Gastrocnemius medialis (tissue), 4 donors: ENCODE measurements around the gene CCDC91. TPM values are rescaled to one million over a fixed set of nuclear protein-coding genes. Genes with fewer than 3 reads are reported as not detected.
"Not testable (repeated sequence)": the region's sequence is repeated elsewhere in the genome, so short reads cannot be mapped to it uniquely, and the experiment has no call there.

Experiments
- ATAC-seq, 2 donors: fragments of 150-250 bp; one replicate each; pipeline ENCODE4 v1.9.1; 2016
- DNase-seq, 2 donors: peaks; one replicate each; pipeline ENCODE4 v3.0.0-alpha.2; 2019
- H3K27ac ChIP-seq, 4 donors: fragments of 200-600 bp; sonication (generic); 1 replicate in 1 of 4; 2 replicates in 3 of 4; pipeline ENCODE4 v1.5.1; 2016 to 2018; ENCODE audit warnings: mild to moderate bottlenecking in 2 of 4, moderate library complexity in 1 of 4
- H3K27me3 ChIP-seq, 3 donors: fragments of 200-600 bp; sonication (generic) in 2 of 3; 1 replicate in 1 of 3; 2 replicates in 2 of 3; pipeline versions ENCODE4 v1.5.1 to v1.6.0; 2016 to 2019; ENCODE audit warnings: mild to moderate bottlenecking in 1 of 3, moderate library complexity in 1 of 3
- H3K36me3 ChIP-seq, 2 donors: fragments of 200-600 bp; sonication (generic) in 1 of 2; one replicate each; pipeline ENCODE4 v1.5.1; 2017 to 2018
- H3K4me1 ChIP-seq, 2 donors: fragments of 200-600 bp; sonication (generic) in 1 of 2; one replicate each; pipeline ENCODE4 v1.5.1; 2016 to 2017; ENCODE audit warnings: mild to moderate bottlenecking in 2 of 2
- H3K4me3 ChIP-seq, 4 donors: fragments of 200-600 bp; sonication (generic) in 3 of 4; 1 replicate in 1 of 4; 2 replicates in 3 of 4; pipeline ENCODE4 v1.5.1; 2016 to 2019; ENCODE audit warnings: mild to moderate bottlenecking in 2 of 4
- H3K9me3 ChIP-seq, 3 donors: fragments of 200-600 bp; sonication (generic) in 2 of 3; 1 replicate in 1 of 3; 2 replicates in 2 of 3; pipeline ENCODE4 v1.5.1; 2016 to 2019
- POLR2A ChIP-seq, 2 donors: fragments of 450-650 bp; IDR thresholded peaks; one replicate each; pipeline ENCODE4 v1.6.1; 2017; ENCODE audit warnings: antibody characterized with exemption in 2 of 2, mild to moderate bottlenecking in 2 of 2, moderate library complexity in 2 of 2
- in situ Hi-C, 4 donors: fragments of 200-750 bp; cut with MboI; loops; one replicate each; pipeline versions ENCODE4 v1.15.0 to v1.8.0; 2017; ENCODE audit warnings: low sequenced_read_pairs in 4 of 4
- intact Hi-C: fragments of 100-400 bp; cut with DNase I; formaldehyde crosslinking; loops from one replicate; pipeline ENCODE4 v1.15.1; 2023; ENCODE audit warnings: low total_unique reads
- total RNA-seq, 4 donors: library from RNA; depleted of rRNA; stranded (reverse); fragments of >200 nt; gene quantifications; one replicate each; pipeline versions ENCODE4 v1.1.0 to v1.2.3, GENCODE V29; 2016
- TF ChIP-seq, protein P1 (sequence below), 5 experiments: fragments of 450-650 bp in 3 of 5; fragments of 200-600 bp in 2 of 5; sonication (generic) in 2 of 5; IDR thresholded peaks in 4 of 5; conservative IDR thresholded peaks in 1 of 5; 1 replicate in 4 of 5; 2 replicates in 1 of 5; pipeline ENCODE4 v1.5.1; 2016 to 2019; ENCODE audit warnings: antibody characterized with exemption in 5 of 5, mild to moderate bottlenecking in 3 of 5, moderate library complexity in 3 of 5

Gene CCDC91
- total RNA-seq, 4 donors from 2014 or later = 22.3 to 50.6 (median 36.6) TPM

- in situ Hi-C loops (no loop called here), intact Hi-C loops (no loop called here)
- peak overlapping the region in 1 of 4 donors; percentile 18 for H3K4me3 ChIP-seq
- TF ChIP-seq POLR2A (IDR thresholded peaks at IDR 0.05) = no peak
- TF ChIP-seq, protein P1, sequence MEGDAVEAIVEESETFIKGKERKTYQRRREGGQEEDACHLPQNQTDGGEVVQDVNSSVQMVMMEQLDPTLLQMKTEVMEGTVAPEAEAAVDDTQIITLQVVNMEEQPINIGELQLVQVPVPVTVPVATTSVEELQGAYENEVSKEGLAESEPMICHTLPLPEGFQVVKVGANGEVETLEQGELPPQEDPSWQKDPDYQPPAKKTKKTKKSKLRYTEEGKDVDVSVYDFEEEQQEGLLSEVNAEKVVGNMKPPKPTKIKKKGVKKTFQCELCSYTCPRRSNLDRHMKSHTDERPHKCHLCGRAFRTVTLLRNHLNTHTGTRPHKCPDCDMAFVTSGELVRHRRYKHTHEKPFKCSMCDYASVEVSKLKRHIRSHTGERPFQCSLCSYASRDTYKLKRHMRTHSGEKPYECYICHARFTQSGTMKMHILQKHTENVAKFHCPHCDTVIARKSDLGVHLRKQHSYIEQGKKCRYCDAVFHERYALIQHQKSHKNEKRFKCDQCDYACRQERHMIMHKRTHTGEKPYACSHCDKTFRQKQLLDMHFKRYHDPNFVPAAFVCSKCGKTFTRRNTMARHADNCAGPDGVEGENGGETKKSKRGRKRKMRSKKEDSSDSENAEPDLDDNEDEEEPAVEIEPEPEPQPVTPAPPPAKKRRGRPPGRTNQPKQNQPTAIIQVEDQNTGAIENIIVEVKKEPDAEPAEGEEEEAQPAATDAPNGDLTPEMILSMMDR (IDR thresholded peaks at IDR 0.05 in 4 of 5, conservative IDR thresholded peaks at IDR 0.05 in 1 of 5) = no peak
- peaks cover 14 to 18% of the 10 kb centered on the region in 2 donors for H3K4me1 ChIP-seq
- ATAC-seq (no peak), DNase-seq (no peak)
- peaks cover 0 to 9% of the 10 kb centered on the region in 2 donors for H3K36me3 ChIP-seq
- no peaks in the 10 kb centered on the region for H3K27me3 ChIP-seq
- H3K27ac ChIP-seq = no peak overlapping the region
- peaks cover 0 to 3% (median 0%) of the 10 kb centered on the region in 3 donors for H3K9me3 ChIP-seq
These were observed 125.8 kb downstream of the CCDC91 start for GRCh38 chr12:28316049-28316448.

DNA sequence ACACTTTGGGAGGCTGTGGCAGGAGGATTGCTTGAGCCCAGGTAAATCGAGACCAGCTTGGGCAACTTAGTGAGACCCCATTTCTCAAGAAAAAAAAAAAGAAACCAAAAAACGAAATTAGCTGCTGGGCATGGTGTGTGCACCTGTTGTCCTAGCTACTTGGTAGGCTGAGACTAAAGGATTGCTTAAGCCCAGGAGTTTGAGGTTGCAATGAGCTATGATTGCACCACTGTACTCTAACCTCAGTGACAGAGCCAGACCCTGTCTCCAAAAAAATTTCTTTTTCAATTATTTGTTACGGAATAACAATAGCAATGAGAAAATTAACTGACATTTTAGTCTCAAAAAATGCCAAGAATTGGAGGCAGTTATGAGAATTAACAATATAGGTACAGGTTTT is 128.0 kb downstream of the CCDC91 start:
- Histone ChIP-seq H3K9me3 (peaks cover 0 to 3% (median 0%) of the 10 kb centered on the region in 3 donors), H3K27ac (no peak overlapping the region), H3K27me3 (no peaks in the 10 kb centered on the region), H3K4me3 (no peak overlapping the region), H3K36me3 (peaks cover 0 to 9% of the 10 kb centered on the region in 2 donors), H3K4me1 (peaks cover 10 to 13% of the 10 kb centered on the region in 2 donors)
- intact Hi-C loops (no loop called here), in situ Hi-C loops (no loop called here)
- TF ChIP-seq POLR2A (IDR thresholded peaks at IDR 0.05) = no peak
- TF ChIP-seq, protein P1 (IDR thresholded peaks at IDR 0.05 in 4 of 5, conservative IDR thresholded peaks at IDR 0.05 in 1 of 5) = no peak
- DNase-seq (no peak), ATAC-seq (no peak)

DNA sequence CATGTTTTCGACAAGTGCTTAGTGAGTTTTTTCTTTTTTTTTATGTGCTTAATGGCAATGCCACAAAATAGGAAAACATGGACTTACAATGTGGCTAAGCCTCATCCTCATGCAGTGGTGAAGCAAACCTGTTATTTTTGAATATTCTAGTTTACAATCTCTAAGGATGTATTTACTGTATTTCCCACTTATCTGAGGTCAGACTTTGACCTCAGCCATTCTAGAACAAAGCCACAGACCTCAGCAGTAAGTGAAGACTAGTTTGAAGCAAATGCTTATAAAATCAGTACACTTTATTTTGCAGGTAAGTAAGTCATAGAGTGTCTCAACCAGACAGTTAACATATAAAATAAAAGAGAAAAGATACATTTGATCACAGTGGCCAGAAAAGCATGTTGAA is 130.1 kb downstream of the CCDC91 start:
- H3K4me1 ChIP-seq = no peaks in the 10 kb centered on the region
- peaks cover 0 to 2% (median 0%) of the 10 kb centered on the region in 3 donors for H3K9me3 ChIP-seq
- in situ Hi-C loops (no loop called here), intact Hi-C loops (no loop called here)
- H3K4me3 ChIP-seq = no peak overlapping the region
- no peak overlapping the region for H3K27ac ChIP-seq
- no peak for ATAC-seq
- DNase-seq = no peak
- H3K36me3 ChIP-seq = peaks cover 0 to 5% of the 10 kb centered on the region in 2 donors
- TF ChIP-seq, protein P1 (IDR thresholded peaks at IDR 0.05 in 4 of 5, conservative IDR thresholded peaks at IDR 0.05 in 1 of 5) = no peak
- TF ChIP-seq POLR2A (IDR thresholded peaks at IDR 0.05) = no peak
- H3K27me3 ChIP-seq = no peaks in the 10 kb centered on the region

- Histone ChIP-seq H3K9me3 (no peaks in the 10 kb centered on the region), H3K4me1 (peaks cover 0 to 13% of the 10 kb centered on the region in 2 donors), H3K36me3 (no peaks in the 10 kb centered on the region), H3K27me3 (no peaks in the 10 kb centered on the region), H3K4me3 (no peak overlapping the region), H3K27ac (no peak overlapping the region)
- intact Hi-C loops = no loop called here
- DNase-seq = no peak
- in situ Hi-C loops = no loop called here
- no peak for ATAC-seq
- TF ChIP-seq POLR2A (IDR thresholded peaks at IDR 0.05) = no peak
- TF ChIP-seq, protein P1 (IDR thresholded peaks at IDR 0.05 in 4 of 5, conservative IDR thresholded peaks at IDR 0.05 in 1 of 5) = no peak
These were observed 137.5 kb downstream of the CCDC91 start for GRCh38 chr12:28327722-28328121.

GRCh38 chr12:28328967-28329366 is 138.7 kb downstream of the CCDC91 start:
- TF ChIP-seq, protein P1 (IDR thresholded peaks at IDR 0.05 in 4 of 5, conservative IDR thresholded peaks at IDR 0.05 in 1 of 5) = no peak
- TF ChIP-seq POLR2A (IDR thresholded peaks at IDR 0.05) = no peak
- no peak overlapping the region for H3K4me3 ChIP-seq
- H3K9me3 ChIP-seq = no peaks in the 10 kb centered on the region
- DNase-seq (no peak), ATAC-seq (no peak)
- H3K27me3 ChIP-seq = no peaks in the 10 kb centered on the region
- H3K36me3 ChIP-seq = no peaks in the 10 kb centered on the region
- in situ Hi-C loops (no loop called here), intact Hi-C loops (no loop called here)
- no peak overlapping the region for H3K27ac ChIP-seq
- peaks cover 0 to 13% of the 10 kb centered on the region in 2 donors for H3K4me1 ChIP-seq

- ATAC-seq, DNase-seq, in situ Hi-C loops, H3K4me3 ChIP-seq, H3K36me3 ChIP-seq, H3K27me3 ChIP-seq, intact Hi-C loops, H3K27ac ChIP-seq, H3K9me3 ChIP-seq: not testable (repeated sequence)
- peaks cover 0 to 13% of the 10 kb centered on the region in 2 donors for H3K4me1 ChIP-seq
These were observed 139.5 kb downstream of the CCDC91 start for GRCh38 chr12:28329727-28330126.

DNA sequence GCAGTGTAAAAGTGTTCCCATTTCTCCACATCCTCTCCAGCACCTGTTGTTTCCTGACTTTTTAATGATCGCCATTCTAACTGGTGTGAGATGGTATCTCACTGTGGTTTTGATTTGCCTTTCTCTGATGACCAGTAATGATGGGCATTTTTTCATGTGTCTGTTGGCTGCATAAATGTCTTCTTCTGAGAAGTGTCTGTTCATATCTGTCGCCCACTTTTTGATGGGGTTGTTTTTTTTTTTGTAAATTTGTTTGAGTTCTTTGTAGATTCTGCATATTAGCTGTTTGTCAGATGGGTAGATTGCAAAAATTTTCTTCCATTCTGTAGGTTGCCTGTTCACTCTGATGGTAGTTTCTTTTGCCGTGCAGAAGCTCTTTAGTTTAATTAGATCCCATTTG is 140.0 kb downstream of the CCDC91 start:
- intact Hi-C loops, ATAC-seq, H3K27me3 ChIP-seq, H3K4me3 ChIP-seq, H3K36me3 ChIP-seq, DNase-seq, in situ Hi-C loops, H3K27ac ChIP-seq, H3K9me3 ChIP-seq: not testable (repeated sequence)
- peaks cover 0 to 13% of the 10 kb centered on the region in 2 donors for H3K4me1 ChIP-seq
